OCI-LY7 (cell line): ENCODE measurements around the gene C11orf24.

Source experiments
- EZH2phosphoT487 ChIP-seq: fragments of 200-600 bp; sonication (generic); IDR thresholded peaks from 2 replicates; pipeline ENCODE4 v1.6.1; 2018; ENCODE audit warnings: low read depth, borderline replicate concordance, mild to moderate bottlenecking, mixed run types, antibody characterized with exemption, low read length, moderate library complexity, mixed read lengths
- TF ChIP-seq, protein P1 (sequence below): fragments of 200-600 bp; sonication (generic); conservative IDR thresholded peaks from 2 replicates; pipeline ENCODE4 v1.5.1; 2014; ENCODE audit warnings: mild to moderate bottlenecking, antibody characterized with exemption, low read length, moderate library complexity, mixed read lengths

DNA sequence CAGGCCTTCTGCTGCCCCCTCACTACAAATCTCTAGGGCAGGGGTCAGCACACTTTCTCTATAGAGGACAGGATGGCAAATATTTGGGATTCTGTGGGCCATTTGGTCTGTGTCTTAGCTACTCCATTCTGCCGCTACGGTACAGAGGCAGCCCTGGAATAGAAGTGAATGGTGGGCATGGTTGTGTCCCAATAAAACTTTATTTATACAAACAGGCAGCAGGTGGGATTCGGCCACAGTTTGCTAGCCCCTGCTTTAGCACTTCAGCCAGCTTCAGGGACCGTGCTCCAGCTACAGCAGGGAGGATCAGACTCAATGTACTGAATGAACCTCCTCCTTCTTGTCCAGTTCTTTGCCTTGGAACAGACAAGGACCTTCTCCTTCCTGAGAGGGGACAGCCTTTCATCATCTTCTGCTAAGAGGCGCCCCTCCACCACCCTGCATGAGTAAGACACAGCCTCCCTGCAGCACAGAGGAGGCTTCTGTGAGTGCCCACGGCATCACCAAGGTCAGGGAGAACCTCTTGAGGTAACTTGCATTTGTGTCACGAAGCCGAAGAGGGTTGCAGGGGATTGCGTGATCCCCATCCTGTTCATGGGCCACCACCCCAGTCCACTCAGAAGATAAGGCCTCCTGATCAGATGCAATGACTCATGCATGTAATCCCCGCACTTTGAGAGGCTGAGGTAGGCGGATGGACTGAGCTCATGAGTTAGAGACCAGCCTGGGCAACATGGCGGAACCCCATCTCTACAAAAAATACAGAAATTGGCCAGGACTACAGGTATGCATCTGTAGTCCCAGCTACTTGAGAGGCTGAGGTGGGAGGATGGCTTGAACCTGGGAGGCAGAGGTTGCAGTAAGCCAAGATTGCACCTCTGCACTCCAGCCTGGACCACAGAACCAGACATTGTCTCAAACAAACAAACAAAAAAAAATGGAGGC is 4.6 kb downstream of the C11orf24 start:
- TF ChIP-seq, protein P1, sequence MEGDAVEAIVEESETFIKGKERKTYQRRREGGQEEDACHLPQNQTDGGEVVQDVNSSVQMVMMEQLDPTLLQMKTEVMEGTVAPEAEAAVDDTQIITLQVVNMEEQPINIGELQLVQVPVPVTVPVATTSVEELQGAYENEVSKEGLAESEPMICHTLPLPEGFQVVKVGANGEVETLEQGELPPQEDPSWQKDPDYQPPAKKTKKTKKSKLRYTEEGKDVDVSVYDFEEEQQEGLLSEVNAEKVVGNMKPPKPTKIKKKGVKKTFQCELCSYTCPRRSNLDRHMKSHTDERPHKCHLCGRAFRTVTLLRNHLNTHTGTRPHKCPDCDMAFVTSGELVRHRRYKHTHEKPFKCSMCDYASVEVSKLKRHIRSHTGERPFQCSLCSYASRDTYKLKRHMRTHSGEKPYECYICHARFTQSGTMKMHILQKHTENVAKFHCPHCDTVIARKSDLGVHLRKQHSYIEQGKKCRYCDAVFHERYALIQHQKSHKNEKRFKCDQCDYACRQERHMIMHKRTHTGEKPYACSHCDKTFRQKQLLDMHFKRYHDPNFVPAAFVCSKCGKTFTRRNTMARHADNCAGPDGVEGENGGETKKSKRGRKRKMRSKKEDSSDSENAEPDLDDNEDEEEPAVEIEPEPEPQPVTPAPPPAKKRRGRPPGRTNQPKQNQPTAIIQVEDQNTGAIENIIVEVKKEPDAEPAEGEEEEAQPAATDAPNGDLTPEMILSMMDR, result no peak
- no peak for TF ChIP-seq EZH2phosphoT487
